ENCODE results near the gene SBNO2.
A peak's percentile ranks its signal among the peaks of the same experiment; 100 is the strongest.

Gene SBNO2

GRCh38 chr19:1108291-1109031 is 65.6 kb downstream of the SBNO2 start:
- Histone ChIP-seq H3K36me3 (ENCODE audit: insufficient read depth, low read length) (peaks cover 16% of the 10 kb centered on the region), H3K4me3 (ENCODE audit: low read depth in 1 of 2, low read length in 2 of 2) (no peak overlapping the region), H3K9ac (ENCODE audit: low read length) (no peak overlapping the region), H3K27me3 (ENCODE audit: control insufficient read depth in 1 of 2, insufficient read depth in 2 of 2, low read length in 2 of 2) (no peaks in the 10 kb centered on the region), H3K4me1 (ENCODE audit: insufficient read depth, low read length) (peaks cover 20% of the 10 kb centered on the region), H3K27ac (ENCODE audit: low read depth, low read length) (no peak overlapping the region), H3K9me3 (ENCODE audit: low read length) (no peaks in the 10 kb centered on the region)

GRCh38 chr19:1107661-1108261 is 66.3 kb downstream of the SBNO2 start:
- Histone ChIP-seq H3K27ac (ENCODE audit: low read depth, low read length) (no peak overlapping the region), H3K9me3 (ENCODE audit: low read length) (no peaks in the 10 kb centered on the region), H3K36me3 (ENCODE audit: insufficient read depth, low read length) (peaks cover 16% of the 10 kb centered on the region), H3K4me1 (ENCODE audit: insufficient read depth, low read length) (peaks cover 22% of the 10 kb centered on the region), H3K27me3 (ENCODE audit: control insufficient read depth in 1 of 2, insufficient read depth in 2 of 2, low read length in 2 of 2) (no peaks in the 10 kb centered on the region), H3K4me3 (ENCODE audit: low read depth in 1 of 2, low read length in 2 of 2) (no peak overlapping the region), H3K9ac (ENCODE audit: low read length) (no peak overlapping the region)

GRCh38 chr19:1106841-1107660 is 67.0 kb downstream of the SBNO2 start:
- Histone ChIP-seq H3K4me1 (ENCODE audit: insufficient read depth, low read length) (peaks cover 26% of the 10 kb centered on the region), H3K9ac (ENCODE audit: low read length) (no peak overlapping the region), H3K4me3 (ENCODE audit: low read depth in 1 of 2, low read length in 2 of 2) (no peak overlapping the region), H3K9me3 (ENCODE audit: low read length) (no peaks in the 10 kb centered on the region), H3K36me3 (ENCODE audit: insufficient read depth, low read length) (peaks cover 16% of the 10 kb centered on the region), H3K27me3 (ENCODE audit: control insufficient read depth in 1 of 2, insufficient read depth in 2 of 2, low read length in 2 of 2) (no peaks in the 10 kb centered on the region), H3K27ac (ENCODE audit: low read depth, low read length) (no peak overlapping the region)

DNA sequence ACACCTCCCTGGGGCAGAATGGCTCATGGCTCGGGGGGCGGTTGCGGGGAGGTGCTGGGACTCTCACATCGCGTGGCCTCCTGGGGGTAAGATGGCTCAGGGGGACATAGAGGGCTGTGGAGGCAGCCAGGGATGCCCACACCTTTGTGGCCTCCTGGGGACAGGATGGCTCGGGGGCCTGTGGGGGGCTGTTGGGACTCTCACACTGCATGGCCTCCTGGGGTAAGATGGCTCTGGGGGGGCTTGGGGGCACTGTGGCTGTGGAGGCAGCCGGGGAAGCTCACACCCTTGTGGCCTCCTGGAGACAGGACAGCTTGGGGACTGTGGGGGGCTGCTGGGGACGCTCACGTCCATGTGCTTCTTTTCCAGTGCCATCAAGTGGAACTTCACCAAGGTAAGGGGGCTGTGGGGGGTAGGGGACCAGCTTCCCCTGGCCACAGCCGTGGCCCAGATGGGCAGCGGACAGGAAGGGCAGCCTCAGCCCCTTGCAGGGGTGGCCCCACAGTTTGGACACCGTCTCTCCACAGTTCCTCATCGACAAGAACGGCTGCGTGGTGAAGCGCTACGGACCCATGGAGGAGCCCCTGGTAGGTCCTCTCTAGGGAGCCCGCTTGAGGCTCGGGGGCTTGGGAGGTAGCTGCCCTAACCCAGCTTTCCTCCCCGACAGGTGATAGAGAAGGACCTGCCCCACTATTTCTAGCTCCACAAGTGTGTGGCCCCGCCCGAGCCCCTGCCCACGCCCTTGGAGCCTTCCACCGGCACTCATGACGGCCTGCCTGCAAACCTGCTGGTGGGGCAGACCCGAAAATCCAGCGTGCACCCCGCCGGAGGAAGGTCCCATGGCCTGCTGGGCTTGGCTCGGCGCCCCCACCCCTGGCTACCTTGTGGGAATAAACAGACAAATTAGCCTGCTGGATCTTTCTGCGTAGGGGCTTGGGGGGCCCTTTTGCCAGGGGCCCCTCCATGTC is 67.9 kb downstream of the SBNO2 start:
- Histone ChIP-seq H3K27ac (ENCODE audit: low read depth, low read length) (peak overlapping the region; percentile 77), H3K27me3 (ENCODE audit: control insufficient read depth in 1 of 2, insufficient read depth in 2 of 2, low read length in 2 of 2) (no peaks in the 10 kb centered on the region), H3K4me3 (ENCODE audit: low read depth in 1 of 2, low read length in 2 of 2) (no peak overlapping the region), H3K36me3 (ENCODE audit: insufficient read depth, low read length) (peaks cover 16% of the 10 kb centered on the region), H3K9ac (ENCODE audit: low read length) (no peak overlapping the region), H3K4me1 (ENCODE audit: insufficient read depth, low read length) (peaks cover 33% of the 10 kb centered on the region), H3K9me3 (ENCODE audit: low read length) (no peaks in the 10 kb centered on the region)

GRCh38 chr19:1105008-1105872 is 68.8 kb downstream of the SBNO2 start:
- no peaks in the 10 kb centered on the region for H3K27me3 ChIP-seq (ENCODE audit: control insufficient read depth in 1 of 2, insufficient read depth in 2 of 2, low read length in 2 of 2)
- peak overlapping the region; percentile 77 for H3K27ac ChIP-seq (ENCODE audit: low read depth, low read length)
- H3K9me3 ChIP-seq (ENCODE audit: low read length), result no peaks in the 10 kb centered on the region
- peak overlapping the region; percentile 72 to 98 for H3K4me3 ChIP-seq (ENCODE audit: low read depth in 1 of 2, low read length in 2 of 2)
- H3K9ac ChIP-seq (ENCODE audit: low read length), result no peak overlapping the region
- peaks cover 33% of the 10 kb centered on the region for H3K4me1 ChIP-seq (ENCODE audit: insufficient read depth, low read length)
- peaks cover 16% of the 10 kb centered on the region for H3K36me3 ChIP-seq (ENCODE audit: insufficient read depth, low read length)

DNA sequence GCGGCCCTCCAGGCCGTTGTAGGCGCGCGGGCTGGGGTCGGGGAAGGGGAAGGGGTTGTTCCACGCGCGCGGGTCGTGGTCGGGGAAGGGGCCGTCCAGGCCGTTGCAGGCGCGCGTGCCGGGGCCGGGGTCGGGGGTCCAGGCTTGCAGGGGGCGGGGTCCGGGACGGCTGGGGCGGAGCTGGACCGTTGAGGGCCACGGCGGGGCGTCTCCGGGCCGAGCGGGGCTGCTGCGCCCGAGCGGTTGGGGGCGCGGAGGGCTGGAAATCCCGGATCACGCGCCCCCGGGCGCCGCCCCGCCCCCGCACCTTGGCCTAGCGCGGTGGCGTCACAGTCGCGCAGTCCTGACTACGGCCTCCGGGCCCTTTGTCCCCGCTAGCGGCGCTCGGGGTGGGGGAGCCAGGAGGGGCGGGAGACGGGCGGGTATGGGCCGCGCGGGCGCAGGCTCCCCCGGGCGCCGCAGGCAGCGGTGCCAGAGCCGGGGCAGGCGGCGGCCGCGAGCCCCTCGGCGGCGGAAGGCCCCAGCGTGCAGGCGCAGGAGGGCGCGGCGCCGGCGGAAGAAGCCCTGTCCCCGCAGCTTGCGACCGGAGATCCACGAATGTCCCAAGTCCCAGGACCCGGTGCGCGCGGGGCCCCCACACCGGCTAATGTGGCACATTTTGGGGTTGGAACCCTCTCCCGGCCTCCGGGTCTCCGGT is 69.6 kb downstream of the SBNO2 start:
- Histone ChIP-seq H3K27me3 (ENCODE audit: control insufficient read depth in 1 of 2, insufficient read depth in 2 of 2, low read length in 2 of 2) (no peaks in the 10 kb centered on the region), H3K4me3 (ENCODE audit: low read depth in 1 of 2, low read length in 2 of 2) (peak overlapping the region; percentile 72 to 98), H3K27ac (ENCODE audit: low read depth, low read length) (peak overlapping the region; percentile 77), H3K4me1 (ENCODE audit: insufficient read depth, low read length) (peaks cover 33% of the 10 kb centered on the region), H3K9ac (ENCODE audit: low read length) (no peak overlapping the region), H3K36me3 (ENCODE audit: insufficient read depth, low read length) (peaks cover 16% of the 10 kb centered on the region), H3K9me3 (ENCODE audit: low read length) (no peaks in the 10 kb centered on the region)

GRCh38 chr19:1103708-1104310 is 70.3 kb downstream of the SBNO2 start, which contains the start of gene GPX4:
Gene GPX4 (plus strand): TSS chr19:1103994. CDS start chr19:1104044, 50 bp downstream.
- no peak within 1 kb of the TSS for H3K9ac ChIP-seq (ENCODE audit: low read length)
- H3K4me3 ChIP-seq (ENCODE audit: low read depth in 1 of 2, low read length in 2 of 2), result peak within 1 kb of the TSS; percentile 72 to 98
- H3K27ac ChIP-seq (ENCODE audit: low read depth, low read length), result peak within 1 kb of the TSS; percentile 96
- H3K9me3 ChIP-seq (ENCODE audit: low read length), result no peaks in the 10 kb centered on the region
- H3K36me3 ChIP-seq (ENCODE audit: insufficient read depth, low read length), result peaks cover 16% of the 10 kb centered on the region
- peaks cover 36% of the 10 kb centered on the region for H3K4me1 ChIP-seq (ENCODE audit: insufficient read depth, low read length)
- no peaks in the 10 kb centered on the region for H3K27me3 ChIP-seq (ENCODE audit: control insufficient read depth in 1 of 2, insufficient read depth in 2 of 2, low read length in 2 of 2)

DNA sequence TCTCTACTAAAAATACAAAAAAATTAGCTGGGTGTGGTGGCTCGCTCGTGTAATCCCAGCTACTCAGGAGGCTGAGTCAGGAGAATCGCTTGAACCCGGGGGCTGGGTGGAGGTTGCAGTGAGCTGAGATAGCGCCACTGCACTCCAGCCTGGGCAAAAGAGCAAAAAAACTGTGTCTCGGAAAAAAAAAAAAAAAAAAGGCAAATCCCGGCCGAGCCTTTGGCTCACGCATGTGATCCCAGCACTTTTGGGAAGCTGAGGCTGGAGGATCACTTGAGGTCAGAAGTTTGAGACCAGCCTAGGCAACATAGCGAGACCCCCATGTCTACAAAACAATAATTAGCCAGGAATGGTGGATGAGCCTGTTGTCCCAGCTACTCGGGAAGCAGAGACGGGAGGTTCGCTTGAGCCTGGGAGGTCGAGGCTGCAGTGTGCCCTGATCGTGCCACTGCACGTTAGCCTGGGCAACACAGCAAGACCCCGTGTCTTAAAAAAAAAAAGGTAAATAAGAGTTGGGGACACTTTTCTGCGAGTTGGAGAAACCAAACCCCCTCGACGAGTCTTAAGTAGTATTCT is 70.8 kb downstream of the SBNO2 start:
- H3K36me3 ChIP-seq (ENCODE audit: insufficient read depth, low read length), result peaks cover 16% of the 10 kb centered on the region
- H3K4me1 ChIP-seq (ENCODE audit: insufficient read depth, low read length), result peaks cover 36% of the 10 kb centered on the region
- peak overlapping the region; percentile 96 for H3K27ac ChIP-seq (ENCODE audit: low read depth, low read length)
- peak overlapping the region; percentile 8 to 45 for H3K4me3 ChIP-seq (ENCODE audit: low read depth in 1 of 2, low read length in 2 of 2)
- no peak overlapping the region for H3K9ac ChIP-seq (ENCODE audit: low read length)
- H3K9me3 ChIP-seq (ENCODE audit: low read length), result no peaks in the 10 kb centered on the region
- H3K27me3 ChIP-seq (ENCODE audit: control insufficient read depth in 1 of 2, insufficient read depth in 2 of 2, low read length in 2 of 2), result no peaks in the 10 kb centered on the region

- H3K4me3 ChIP-seq (ENCODE audit: low read depth in 1 of 2, low read length in 2 of 2), result no peak overlapping the region
- peaks cover 36% of the 10 kb centered on the region for H3K4me1 ChIP-seq (ENCODE audit: insufficient read depth, low read length)
- no peak overlapping the region for H3K9ac ChIP-seq (ENCODE audit: low read length)
These were observed 71.5 kb downstream of the SBNO2 start for GRCh38 chr19:1102407-1103131.

More at GRCh38 chr19:1102407-1103131, 71.5 kb downstream of the SBNO2 start:
- Histone ChIP-seq H3K27me3 (ENCODE audit: control insufficient read depth in 1 of 2, insufficient read depth in 2 of 2, low read length in 2 of 2) (no peaks in the 10 kb centered on the region), H3K9me3 (ENCODE audit: low read length) (no peaks in the 10 kb centered on the region), H3K36me3 (ENCODE audit: insufficient read depth, low read length) (peaks cover 15% of the 10 kb centered on the region), H3K27ac (ENCODE audit: low read depth, low read length) (peak overlapping the region; percentile 72)
